PC-3 (cell line): ENCODE measurements around the gene TAOK3.

Experiments used
- CTCF ChIP-seq: fragments of 300-600 bp; sonication (generic); conservative IDR thresholded peaks from 2 replicates; pipeline ENCODE4 v1.5.1; 2017; ENCODE audit warnings: antibody characterized with exemption, low read depth, mild to moderate bottlenecking, low read length
- EZH2phosphoT487 ChIP-seq: fragments of 300-600 bp; sonication (generic); IDR thresholded peaks from 2 replicates; pipeline ENCODE4 v1.6.1; 2018; ENCODE audit warnings: mild to moderate bottlenecking, antibody characterized with exemption, low read length, borderline replicate concordance

DNA sequence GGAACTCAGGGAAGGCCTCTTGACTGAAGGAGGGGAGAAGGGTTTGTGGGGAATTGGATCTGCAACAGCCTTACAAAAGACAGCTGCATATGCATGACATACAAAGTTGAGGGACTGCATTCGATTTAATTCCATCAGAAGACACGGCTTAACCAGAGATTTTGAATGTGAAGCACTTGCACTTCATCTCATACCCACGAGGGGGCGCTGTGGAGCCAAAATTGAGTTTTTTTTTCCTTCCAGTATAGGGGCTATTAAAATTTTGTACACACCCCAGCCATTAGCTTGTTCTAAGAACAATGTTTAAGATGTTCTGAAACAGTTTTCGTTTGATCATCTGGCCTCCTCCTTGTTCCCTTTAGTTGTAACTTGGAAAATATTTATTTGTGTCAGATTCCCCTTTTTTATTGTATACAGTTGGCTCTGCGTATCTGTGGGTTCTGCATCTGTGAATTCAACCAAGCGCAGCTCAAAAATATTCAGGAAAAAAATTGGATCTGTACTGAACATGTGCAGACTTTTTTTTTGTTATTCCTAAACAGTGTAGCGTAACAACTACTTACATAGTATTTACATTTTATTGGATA, 5.3 kb upstream of the TAOK3 start:
- TF ChIP-seq EZH2phosphoT487: no peak
- TF ChIP-seq CTCF: peak; percentile 98
